ENCODE results near the gene IL4R. TPM values are rescaled to one million over a fixed set of nuclear protein-coding genes. Genes with fewer than 3 reads are reported as not detected.

Gene IL4R
- polyA plus RNA-seq, 2 donors = 51.1 to 60.0 TPM

DNA sequence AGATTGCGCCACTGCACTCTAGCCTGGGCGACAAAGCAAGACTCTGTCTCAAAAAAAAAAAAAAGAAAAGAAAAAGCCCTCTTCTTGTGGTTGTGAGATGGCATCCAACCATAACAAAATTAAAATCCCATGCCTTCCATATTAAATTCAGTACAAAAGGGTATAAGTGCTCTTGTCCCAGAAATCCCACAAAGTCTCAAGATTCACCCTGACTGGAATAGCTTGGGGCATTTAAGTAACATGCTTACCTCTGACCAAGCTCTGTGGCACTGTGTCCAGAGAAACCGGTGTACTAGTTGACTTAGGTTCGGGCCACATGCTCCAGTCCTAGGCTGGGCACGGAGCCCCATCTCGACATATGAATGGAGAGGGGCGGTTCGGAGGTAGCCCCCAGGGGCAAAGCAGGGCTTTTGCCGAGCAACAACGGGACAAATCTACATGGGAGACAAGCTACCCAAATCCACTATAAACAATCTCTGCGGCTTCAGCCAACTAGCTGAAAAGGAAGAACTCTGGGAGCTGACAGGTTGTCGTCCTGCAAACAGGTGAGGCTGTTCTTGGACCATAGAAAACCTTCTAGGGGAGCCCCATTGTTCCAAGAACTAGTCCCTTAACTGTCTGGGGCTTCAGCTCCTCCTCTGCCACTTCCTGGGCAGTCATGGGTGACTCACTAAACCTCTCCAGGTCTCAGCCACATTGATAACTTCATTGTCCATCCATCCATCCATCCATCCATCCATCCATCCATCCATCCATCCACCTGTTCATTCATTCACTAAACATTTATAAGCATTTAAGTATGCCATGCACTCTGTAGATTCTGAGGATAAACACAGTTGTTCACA is 10.3 kb upstream of the IL4R start:
- no peaks in the 10 kb centered on the region for H3K27me3 ChIP-seq (ENCODE audit: control insufficient read depth in 1 of 2, insufficient read depth in 2 of 2, low read length in 2 of 2)
- no peaks in the 10 kb centered on the region for H3K9me3 ChIP-seq (ENCODE audit: control insufficient read depth in 2 of 2, insufficient read depth in 1 of 2, low read depth in 1 of 2, low read length in 1 of 2)
- 78 to 84% methylated on average over 12 of the region's 12 CpGs for WGBS, 2 donors
- H3K4me1 ChIP-seq (ENCODE audit: control insufficient read depth in 2 of 2, insufficient read depth in 2 of 2, low read length in 1 of 2) = peaks cover 0 to 2% of the 10 kb centered on the region in 2 donors
- no peaks in the 10 kb centered on the region for H3K36me3 ChIP-seq (ENCODE audit: control insufficient read depth in 2 of 2, insufficient read depth in 2 of 2, low read length in 1 of 2)
- H3K4me3 ChIP-seq (ENCODE audit: low read depth in 1 of 2, low read length in 2 of 2) = no peak overlapping the region
- no peak overlapping the region for H3K27ac ChIP-seq (ENCODE audit: low read depth in 2 of 2, low read length in 1 of 2)

DNA sequence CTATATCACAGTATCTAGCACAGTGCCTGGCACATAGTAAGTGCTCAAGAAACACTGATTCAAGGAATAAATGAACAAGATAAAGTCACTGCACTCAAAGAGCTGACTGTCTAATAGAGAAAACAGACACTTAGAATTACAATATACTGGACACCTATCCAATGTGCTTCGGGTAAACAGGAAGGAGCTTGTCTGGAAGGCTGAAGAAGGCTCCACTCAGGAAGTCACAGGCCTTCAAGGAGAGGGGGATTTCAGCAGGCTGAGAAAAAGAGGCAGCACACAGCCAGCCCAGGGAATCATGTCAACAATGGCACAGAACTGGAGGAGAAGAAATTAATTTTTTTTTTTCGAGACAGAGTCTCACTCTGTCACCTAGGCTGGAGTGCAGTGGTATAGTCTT is 9.7 kb upstream of the IL4R start:
- 63 to 71% methylated on average over 2 of the region's 2 CpGs for WGBS, 2 donors
- no peaks in the 10 kb centered on the region for H3K27me3 ChIP-seq (ENCODE audit: control insufficient read depth in 1 of 2, insufficient read depth in 2 of 2, low read length in 2 of 2)
- H3K36me3 ChIP-seq (ENCODE audit: control insufficient read depth in 2 of 2, insufficient read depth in 2 of 2, low read length in 1 of 2) = no peaks in the 10 kb centered on the region
- no peak overlapping the region for H3K27ac ChIP-seq (ENCODE audit: low read depth in 2 of 2, low read length in 1 of 2)
- no peaks in the 10 kb centered on the region for H3K9me3 ChIP-seq (ENCODE audit: control insufficient read depth in 2 of 2, insufficient read depth in 1 of 2, low read depth in 1 of 2, low read length in 1 of 2)
- H3K4me3 ChIP-seq (ENCODE audit: low read depth in 1 of 2, low read length in 2 of 2) = no peak overlapping the region
- H3K4me1 ChIP-seq (ENCODE audit: control insufficient read depth in 2 of 2, insufficient read depth in 2 of 2, low read length in 1 of 2) = peaks cover 0 to 2% of the 10 kb centered on the region in 2 donors

DNA sequence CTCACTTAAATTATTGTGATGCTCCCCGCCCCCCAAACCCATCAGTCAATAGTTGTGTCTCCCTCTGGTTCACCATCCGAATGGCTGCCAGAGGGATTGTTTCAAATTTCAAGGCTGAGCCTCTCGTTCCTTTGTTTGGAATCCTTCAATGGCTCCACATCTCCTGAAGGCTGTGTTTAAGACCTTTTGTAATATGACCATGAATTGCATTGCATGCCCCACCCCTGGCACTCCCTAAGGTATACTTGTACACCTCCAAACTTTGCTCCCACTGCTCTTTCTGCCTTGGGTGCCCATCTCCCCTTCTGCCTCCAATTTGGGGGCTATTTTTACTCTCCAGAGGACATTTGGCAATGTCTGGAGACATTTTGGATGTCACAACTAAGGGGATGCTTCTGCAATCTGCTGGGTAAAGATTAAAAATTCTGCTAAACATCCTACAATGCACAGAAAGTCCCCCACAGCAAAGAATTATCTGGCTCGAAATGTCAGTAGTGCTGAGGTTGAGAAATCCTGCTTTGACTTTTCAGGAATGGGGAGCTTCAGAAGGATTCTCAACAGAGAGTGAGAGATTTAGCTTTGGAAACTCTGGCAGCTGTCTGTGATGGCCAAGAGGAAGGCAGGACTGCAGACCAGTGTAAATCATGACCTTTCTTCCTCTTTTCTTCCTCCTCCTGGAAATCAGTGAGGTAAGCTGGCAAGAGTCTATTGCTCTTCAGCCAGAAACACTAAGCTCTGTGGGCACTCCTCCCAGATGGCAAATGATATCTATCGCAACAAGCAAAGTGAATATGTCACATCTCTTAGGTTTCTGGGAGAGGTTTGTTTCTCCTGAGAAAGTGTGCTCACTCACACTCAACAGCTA is 8.7 kb upstream of the IL4R start:
- H3K9me3 ChIP-seq (ENCODE audit: control insufficient read depth in 2 of 2, insufficient read depth in 1 of 2, low read depth in 1 of 2, low read length in 1 of 2) = no peaks in the 10 kb centered on the region
- H3K4me1 ChIP-seq (ENCODE audit: control insufficient read depth in 2 of 2, insufficient read depth in 2 of 2, low read length in 1 of 2) = peaks cover 0 to 2% of the 10 kb centered on the region in 2 donors
- H3K36me3 ChIP-seq (ENCODE audit: control insufficient read depth in 2 of 2, insufficient read depth in 2 of 2, low read length in 1 of 2) = no peaks in the 10 kb centered on the region
- H3K4me3 ChIP-seq (ENCODE audit: low read depth in 1 of 2, low read length in 2 of 2) = no peak overlapping the region
- peak overlapping the region in 1 of 2 donors; percentile 26 for H3K27ac ChIP-seq (ENCODE audit: low read depth in 2 of 2, low read length in 1 of 2)
- H3K27me3 ChIP-seq (ENCODE audit: control insufficient read depth in 1 of 2, insufficient read depth in 2 of 2, low read length in 2 of 2) = no peaks in the 10 kb centered on the region
- 56% methylated on average over 5 of the region's 5 CpGs for WGBS, 2 donors

DNA sequence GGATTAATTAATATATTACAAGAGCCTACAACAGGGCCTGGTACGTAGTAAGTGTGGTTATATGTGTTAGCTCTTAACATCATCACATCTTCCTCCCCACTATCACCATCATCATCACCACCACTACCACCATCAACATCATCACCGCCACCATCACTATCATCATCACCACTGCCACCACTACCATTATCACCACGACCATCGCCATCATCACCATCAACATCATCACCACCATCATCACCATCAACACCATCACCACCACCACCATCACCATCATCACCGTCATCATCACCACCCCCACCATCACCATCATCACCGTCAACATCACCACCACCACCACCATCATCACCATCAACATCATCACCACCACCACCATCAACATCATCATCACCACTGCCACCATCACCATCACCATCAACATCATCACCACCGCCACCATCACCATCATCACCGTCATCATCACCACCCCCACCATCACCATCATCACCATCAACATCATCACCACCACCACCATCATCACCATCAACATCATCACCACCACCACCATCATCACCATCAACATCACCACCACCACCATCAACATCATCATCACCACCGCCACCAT is 7.8 kb upstream of the IL4R start:
- WGBS, 2 donors = 91 to 94% methylated on average over 9 of the region's 9 CpGs

DNA sequence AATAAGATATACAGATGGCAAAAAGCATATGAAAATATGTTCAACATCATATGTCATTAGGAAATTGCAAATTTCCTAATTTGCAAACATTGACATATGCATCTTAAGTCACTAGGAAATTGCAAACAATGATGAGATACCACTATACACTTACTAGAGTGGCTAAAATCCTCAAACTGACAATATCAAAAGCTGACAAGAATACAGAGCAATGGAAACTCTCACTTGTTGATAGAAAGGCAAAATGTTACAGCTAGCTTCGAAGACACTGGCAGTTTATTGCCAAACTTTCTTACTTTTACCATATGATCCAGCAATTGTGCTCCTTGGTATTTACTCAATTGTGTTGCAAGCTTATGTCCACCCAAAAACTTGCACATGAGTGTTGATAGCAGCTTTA is 5.0 kb upstream of the IL4R start:
- Histone ChIP-seq H3K9me3 (ENCODE audit: control insufficient read depth in 2 of 2, insufficient read depth in 1 of 2, low read depth in 1 of 2, low read length in 1 of 2) (no peaks in the 10 kb centered on the region), H3K4me1 (ENCODE audit: control insufficient read depth in 2 of 2, insufficient read depth in 2 of 2, low read length in 1 of 2) (peaks cover 0 to 2% of the 10 kb centered on the region in 2 donors), H3K27me3 (ENCODE audit: control insufficient read depth in 1 of 2, insufficient read depth in 2 of 2, low read length in 2 of 2) (no peaks in the 10 kb centered on the region), H3K4me3 (ENCODE audit: low read depth in 1 of 2, low read length in 2 of 2) (no peak overlapping the region), H3K36me3 (ENCODE audit: control insufficient read depth in 2 of 2, insufficient read depth in 2 of 2, low read length in 1 of 2) (no peaks in the 10 kb centered on the region), H3K27ac (ENCODE audit: low read depth in 2 of 2, low read length in 1 of 2) (no peak overlapping the region)
- WGBS, 2 donors = 87 to 88% methylated on average over 1 of the region's 1 CpG

More for the DNA sequence above, 7.8 kb upstream of the IL4R start:
- Histone ChIP-seq H3K4me3 (ENCODE audit: low read depth in 1 of 2, low read length in 2 of 2) (no peak overlapping the region), H3K4me1 (ENCODE audit: control insufficient read depth in 2 of 2, insufficient read depth in 2 of 2, low read length in 1 of 2) (peaks cover 0 to 2% of the 10 kb centered on the region in 2 donors), H3K36me3 (ENCODE audit: control insufficient read depth in 2 of 2, insufficient read depth in 2 of 2, low read length in 1 of 2) (no peaks in the 10 kb centered on the region), H3K27ac (ENCODE audit: low read depth in 2 of 2, low read length in 1 of 2) (peak overlapping the region in 1 of 2 donors; percentile 10), H3K9me3 (ENCODE audit: control insufficient read depth in 2 of 2, insufficient read depth in 1 of 2, low read depth in 1 of 2, low read length in 1 of 2) (no peaks in the 10 kb centered on the region), H3K27me3 (ENCODE audit: control insufficient read depth in 1 of 2, insufficient read depth in 2 of 2, low read length in 2 of 2) (no peaks in the 10 kb centered on the region)

DNA sequence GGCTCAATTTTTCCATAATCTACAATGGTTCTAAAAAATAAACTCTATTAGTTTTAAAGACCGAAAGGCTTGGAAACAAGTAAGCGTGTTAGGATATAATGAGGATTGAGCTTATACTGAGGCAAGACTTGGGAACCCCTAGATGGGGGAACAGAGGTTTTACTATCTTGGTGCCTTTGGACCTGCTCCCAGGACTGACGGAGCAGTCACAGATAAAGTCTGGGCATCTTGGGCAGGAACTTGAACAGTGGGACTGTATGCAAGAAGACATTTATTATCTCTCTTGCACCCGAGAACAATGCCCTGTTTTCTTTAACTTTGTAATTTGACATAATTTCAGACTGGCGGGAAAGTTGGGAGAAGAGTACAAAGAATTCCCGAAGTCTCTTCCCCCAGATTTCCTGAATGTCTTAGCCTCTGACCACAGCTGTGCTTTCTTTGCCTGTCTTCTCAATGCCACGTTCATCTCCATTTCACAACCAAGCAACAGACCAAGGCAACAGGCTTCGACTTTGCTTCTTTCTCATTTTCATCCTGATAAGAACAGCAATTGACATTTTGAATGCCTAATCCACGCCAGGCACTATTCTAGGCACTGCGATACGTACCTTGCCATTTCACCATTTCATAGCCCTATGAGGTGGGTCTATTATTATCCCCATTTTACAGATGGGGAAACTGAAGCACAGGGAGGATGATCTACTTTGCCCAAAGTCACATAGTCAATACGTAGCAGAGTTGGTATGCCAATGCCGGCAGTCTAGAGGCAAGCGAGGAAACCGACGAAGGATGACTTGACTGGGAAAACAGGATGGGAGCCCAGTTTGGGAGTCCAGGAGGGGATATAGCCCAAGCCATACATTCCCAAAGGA is 3.0 kb upstream of the IL4R start:
- Histone ChIP-seq H3K4me3 (ENCODE audit: low read depth in 1 of 2, low read length in 2 of 2) (no peak overlapping the region), H3K36me3 (ENCODE audit: control insufficient read depth in 2 of 2, insufficient read depth in 2 of 2, low read length in 1 of 2) (no peaks in the 10 kb centered on the region), H3K27ac (ENCODE audit: low read depth in 2 of 2, low read length in 1 of 2) (no peak overlapping the region), H3K27me3 (ENCODE audit: control insufficient read depth in 1 of 2, insufficient read depth in 2 of 2, low read length in 2 of 2) (no peaks in the 10 kb centered on the region), H3K9me3 (ENCODE audit: control insufficient read depth in 2 of 2, insufficient read depth in 1 of 2, low read depth in 1 of 2, low read length in 1 of 2) (no peaks in the 10 kb centered on the region), H3K4me1 (ENCODE audit: control insufficient read depth in 2 of 2, insufficient read depth in 2 of 2, low read length in 1 of 2) (peaks cover 0 to 10% of the 10 kb centered on the region in 2 donors)
- WGBS, 2 donors = 78 to 86% methylated on average over 16 of the region's 16 CpGs

DNA sequence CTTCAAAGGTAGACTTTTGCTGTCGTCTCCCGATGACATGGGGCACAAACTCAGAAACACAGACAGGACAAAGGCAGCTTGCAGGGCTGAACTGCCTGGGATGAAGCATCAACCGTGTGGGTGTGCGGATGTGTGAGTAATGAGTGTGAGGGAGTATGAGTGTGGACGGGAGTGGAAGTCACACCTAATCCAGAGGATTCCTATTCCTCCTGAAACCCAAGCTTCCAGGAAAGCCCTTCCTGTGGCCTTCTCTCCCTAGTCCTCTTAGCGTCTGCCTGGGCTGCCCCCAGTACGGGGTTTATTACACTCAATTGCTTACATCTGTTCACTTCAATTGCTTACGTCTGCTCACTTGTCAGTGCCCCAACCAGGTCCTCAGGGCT is 2.3 kb upstream of the IL4R start:
- Histone ChIP-seq H3K4me3 (ENCODE audit: low read depth in 1 of 2, low read length in 2 of 2) (no peak overlapping the region), H3K9me3 (ENCODE audit: control insufficient read depth in 2 of 2, insufficient read depth in 1 of 2, low read depth in 1 of 2, low read length in 1 of 2) (no peaks in the 10 kb centered on the region), H3K27ac (ENCODE audit: low read depth in 2 of 2, low read length in 1 of 2) (no peak overlapping the region), H3K27me3 (ENCODE audit: control insufficient read depth in 1 of 2, insufficient read depth in 2 of 2, low read length in 2 of 2) (no peaks in the 10 kb centered on the region), H3K4me1 (ENCODE audit: control insufficient read depth in 2 of 2, insufficient read depth in 2 of 2, low read length in 1 of 2) (peaks cover 0 to 11% of the 10 kb centered on the region in 2 donors), H3K36me3 (ENCODE audit: control insufficient read depth in 2 of 2, insufficient read depth in 2 of 2, low read length in 1 of 2) (no peaks in the 10 kb centered on the region)
- 66 to 69% methylated on average over 8 of the region's 8 CpGs for WGBS, 2 donors

DNA sequence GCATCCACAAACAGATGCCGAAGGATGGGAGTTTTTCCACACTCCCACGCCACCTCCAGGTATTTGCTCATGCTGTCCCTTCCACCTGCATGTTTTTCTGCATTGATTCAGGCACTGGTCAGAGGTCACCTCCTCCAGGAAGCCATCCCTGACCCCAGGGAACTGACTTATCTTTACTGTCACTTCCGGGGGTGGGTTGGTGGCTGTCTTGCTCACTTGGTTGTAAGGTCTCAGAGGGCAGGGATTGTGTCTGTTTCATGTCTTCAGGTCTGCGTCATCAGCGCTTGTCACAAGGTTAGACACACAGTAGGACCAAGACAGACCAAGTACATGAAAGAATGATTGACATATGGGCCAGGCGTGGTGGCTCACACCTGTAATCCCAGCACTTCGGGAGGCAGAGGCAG is 1.9 kb upstream of the IL4R start:
- peaks cover 0 to 11% of the 10 kb centered on the region in 2 donors for H3K4me1 ChIP-seq (ENCODE audit: control insufficient read depth in 2 of 2, insufficient read depth in 2 of 2, low read length in 1 of 2)
- WGBS, 2 donors = 79 to 90% methylated on average over 7 of the region's 7 CpGs
- H3K9me3 ChIP-seq (ENCODE audit: control insufficient read depth in 2 of 2, insufficient read depth in 1 of 2, low read depth in 1 of 2, low read length in 1 of 2) = no peaks in the 10 kb centered on the region
- H3K27ac ChIP-seq (ENCODE audit: low read depth in 2 of 2, low read length in 1 of 2) = no peak overlapping the region
- no peak overlapping the region for H3K4me3 ChIP-seq (ENCODE audit: low read depth in 1 of 2, low read length in 2 of 2)
- no peaks in the 10 kb centered on the region for H3K36me3 ChIP-seq (ENCODE audit: control insufficient read depth in 2 of 2, insufficient read depth in 2 of 2, low read length in 1 of 2)
- no peaks in the 10 kb centered on the region for H3K27me3 ChIP-seq (ENCODE audit: control insufficient read depth in 1 of 2, insufficient read depth in 2 of 2, low read length in 2 of 2)

Measured in esophagus (tissue), 2 donors.